HG03159 (cell line): ENCODE measurements around the gene PARD3.
"Not testable (repeated sequence)": the region's sequence is repeated elsewhere in the genome, so short reads cannot be mapped to it uniquely, and the experiment has no call there.

ENCODE experiments used
- ATAC-seq: cut with Tn5 transposase; IDR thresholded peaks from one replicate; pipeline ENCODE4 v1.9.1; 2021; ENCODE audit warnings: mild to moderate bottlenecking, moderate library complexity; ENCODE audit not compliant: unreplicated experiment

Gene PARD3

GRCh38 chr10:34815185-34816084 is at the start of gene PARD3:
PARD3 (minus strand) TSS chr10:34815296; CDS start chr10:34814995, 301 bp downstream.
- peak; percentile 57 for ATAC-seq

GRCh38 chr10:34864149-34865067 is 49.3 kb upstream of the PARD3 start:
- no peak for ATAC-seq

GRCh38 chr10:34862892-34863291 is 47.8 kb upstream of the PARD3 start:
- no peak for ATAC-seq

GRCh38 chr10:34861293-34862021 is 46.4 kb upstream of the PARD3 start:
- no peak for ATAC-seq

GRCh38 chr10:34859170-34859569 is 44.1 kb upstream of the PARD3 start:
- no peak for ATAC-seq

- no peak for ATAC-seq
These were observed 42.9 kb upstream of the PARD3 start for GRCh38 chr10:34858003-34858402.

GRCh38 chr10:34854147-34854601 is 39.1 kb upstream of the PARD3 start:
- ATAC-seq = no peak

- no peak for ATAC-seq
These were observed 38.3 kb upstream of the PARD3 start for GRCh38 chr10:34853357-34853756.

- no peak for ATAC-seq
These were observed 35.5 kb upstream of the PARD3 start for GRCh38 chr10:34850558-34850957.

- ATAC-seq = no peak
These were observed 34.9 kb upstream of the PARD3 start for GRCh38 chr10:34850036-34850435.

- no peak for ATAC-seq
These were observed 30.0 kb upstream of the PARD3 start for GRCh38 chr10:34845070-34845469.

- no peak for ATAC-seq
These were observed 29.4 kb upstream of the PARD3 start for GRCh38 chr10:34844448-34844847.

GRCh38 chr10:34843470-34843869 is 28.4 kb upstream of the PARD3 start:
- not testable (repeated sequence) for ATAC-seq

GRCh38 chr10:34838366-34838900 is 23.3 kb upstream of the PARD3 start:
- no peak for ATAC-seq

GRCh38 chr10:34835908-34836508 is 20.9 kb upstream of the PARD3 start:
- peak; percentile 77 for ATAC-seq

- no peak for ATAC-seq
These were observed 19.2 kb upstream of the PARD3 start for GRCh38 chr10:34834274-34834673.

GRCh38 chr10:34830217-34830822 is 15.2 kb upstream of the PARD3 start:
- ATAC-seq = no peak

- no peak for ATAC-seq
These were observed 12.0 kb upstream of the PARD3 start for GRCh38 chr10:34826857-34827766.

- no peak for ATAC-seq
These were observed 11.1 kb upstream of the PARD3 start for GRCh38 chr10:34826221-34826620.
